ENCODE data around the gene LSMEM2.

LSMEM2 gene

GRCh38 chr3:50255251-50255615 is 23.7 kb upstream of the LSMEM2 start:
- peaks cover 12% of the 10 kb centered on the region for H3K79me2 ChIP-seq (ENCODE audit: control insufficient read depth, insufficient read depth, low read length)
- H2BK120ac ChIP-seq (ENCODE audit: low read depth, low read length): no peak overlapping the region
- no peak overlapping the region for H3K56ac ChIP-seq (ENCODE audit: low read length)
- H2AK5ac ChIP-seq (ENCODE audit: low read length): no peak overlapping the region
- no peak overlapping the region for H3K18ac ChIP-seq (ENCODE audit: low read length)
- no peak overlapping the region for H4K8ac ChIP-seq (ENCODE audit: low read depth, low read length)
- H3K9ac ChIP-seq (ENCODE audit: low read length): no peak overlapping the region
- H3K27ac ChIP-seq (ENCODE audit: low read depth, low read length): no peak overlapping the region
- no peak overlapping the region for H3K23ac ChIP-seq (ENCODE audit: low read length)
- WGBS (ENCODE audit: extremely low coverage, insufficient coverage, low lambda C conversion rate): no CpG with 5 or more reads among the region's 9 CpGs
- DNase-seq: no peak
- H2BK5ac ChIP-seq (ENCODE audit: low read length): no peak overlapping the region
- H3K4me2 ChIP-seq (ENCODE audit: low read length): no peak overlapping the region
- H3K36me3 ChIP-seq (ENCODE audit: control insufficient read depth, insufficient read depth, low read length): peaks cover 14% of the 10 kb centered on the region
- H3K79me1 ChIP-seq (ENCODE audit: low read length): peaks cover 20% of the 10 kb centered on the region
- H3K27me3 ChIP-seq (ENCODE audit: insufficient read depth, low read length, poor library complexity): no peaks in the 10 kb centered on the region
- H4K5ac ChIP-seq (ENCODE audit: low read length): no peak overlapping the region
- no peak overlapping the region for H2BK15ac ChIP-seq (replicated peaks; ENCODE audit: low read depth)
- H3K4ac ChIP-seq (ENCODE audit: low read depth, low read length): no peak overlapping the region
- no peak overlapping the region for H3K4me3 ChIP-seq (ENCODE audit: low read length)
- no peaks in the 10 kb centered on the region for H3K4me1 ChIP-seq (ENCODE audit: control insufficient read depth, low read depth, low read length)

DNA sequence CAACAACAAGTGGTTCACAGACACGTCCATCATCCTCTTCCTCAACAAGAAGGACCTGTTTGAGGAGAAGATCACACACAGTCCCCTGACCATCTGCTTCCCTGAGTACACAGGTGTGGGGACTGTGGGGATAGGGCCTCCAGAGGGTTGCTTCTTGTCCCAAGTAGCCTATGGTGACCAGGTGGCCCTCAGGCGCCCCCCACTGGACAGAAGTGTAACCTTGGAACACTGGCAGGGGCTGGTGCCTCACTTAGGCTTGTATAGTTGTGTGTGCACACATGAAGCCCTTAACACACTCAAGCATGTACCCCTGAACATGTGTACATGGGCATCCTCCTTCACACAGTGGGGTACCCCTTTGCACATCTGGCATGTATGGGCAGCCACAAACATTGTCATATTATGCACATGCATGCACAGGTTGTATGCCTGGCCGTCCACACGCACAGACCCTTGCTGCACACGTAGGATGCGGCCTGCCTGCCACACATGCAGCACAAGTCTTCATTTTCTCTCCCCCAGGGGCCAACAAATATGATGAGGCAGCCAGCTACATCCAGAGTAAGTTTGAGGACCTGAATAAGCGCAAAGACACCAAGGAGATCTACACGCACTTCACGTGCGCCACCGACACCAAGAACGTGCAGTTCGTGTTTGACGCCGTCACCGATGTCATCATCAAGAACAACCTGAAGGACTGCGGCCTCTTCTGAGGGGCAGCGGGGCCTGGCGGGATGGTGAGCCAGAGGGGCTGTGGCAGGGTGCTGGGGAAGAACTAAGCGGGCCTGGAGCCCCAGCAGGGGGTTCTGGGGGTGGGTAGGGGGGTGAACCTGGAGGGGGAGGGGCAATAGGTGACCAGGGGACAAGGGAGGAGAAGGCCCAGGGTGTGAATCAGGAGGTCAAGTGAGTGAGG is 21.7 kb upstream of the LSMEM2 start:
- H3K9ac ChIP-seq (ENCODE audit: low read length): no peak overlapping the region
- no peaks in the 10 kb centered on the region for H3K4me1 ChIP-seq (ENCODE audit: control insufficient read depth, low read depth, low read length)
- H2AK5ac ChIP-seq (ENCODE audit: low read length): no peak overlapping the region
- no peak overlapping the region for H3K4me3 ChIP-seq (ENCODE audit: low read length)
- H2BK5ac ChIP-seq (ENCODE audit: low read length): no peak overlapping the region
- H2BK15ac ChIP-seq (replicated peaks; ENCODE audit: low read depth): no peak overlapping the region
- H3K4ac ChIP-seq (ENCODE audit: low read depth, low read length): no peak overlapping the region
- H3K79me2 ChIP-seq (ENCODE audit: control insufficient read depth, insufficient read depth, low read length): no peaks in the 10 kb centered on the region
- peaks cover 5% of the 10 kb centered on the region for H3K79me1 ChIP-seq (ENCODE audit: low read length)
- no peak overlapping the region for H3K56ac ChIP-seq (ENCODE audit: low read length)
- no peak overlapping the region for H3K18ac ChIP-seq (ENCODE audit: low read length)
- no peak overlapping the region for H4K5ac ChIP-seq (ENCODE audit: low read length)
- H4K8ac ChIP-seq (ENCODE audit: low read depth, low read length): no peak overlapping the region
- no peak overlapping the region for H3K27ac ChIP-seq (ENCODE audit: low read depth, low read length)
- no peaks in the 10 kb centered on the region for H3K27me3 ChIP-seq (ENCODE audit: insufficient read depth, low read length, poor library complexity)
- H3K36me3 ChIP-seq (ENCODE audit: control insufficient read depth, insufficient read depth, low read length): peaks cover 11% of the 10 kb centered on the region
- DNase-seq: peak; percentile 76
- no peak overlapping the region for H2BK120ac ChIP-seq (ENCODE audit: low read depth, low read length)
- H3K23ac ChIP-seq (ENCODE audit: low read length): no peak overlapping the region
- no peak overlapping the region for H3K4me2 ChIP-seq (ENCODE audit: low read length)
- WGBS (ENCODE audit: extremely low coverage, insufficient coverage, low lambda C conversion rate): no CpG with 5 or more reads among the region's 20 CpGs

- no peak overlapping the region for H3K27ac ChIP-seq (ENCODE audit: low read depth, low read length)
- H2AK5ac ChIP-seq (ENCODE audit: low read length): no peak overlapping the region
- peaks cover 9% of the 10 kb centered on the region for H3K36me3 ChIP-seq (ENCODE audit: control insufficient read depth, insufficient read depth, low read length)
- H4K8ac ChIP-seq (ENCODE audit: low read depth, low read length): no peak overlapping the region
- no peak overlapping the region for H3K4ac ChIP-seq (ENCODE audit: low read depth, low read length)
- H3K79me2 ChIP-seq (ENCODE audit: control insufficient read depth, insufficient read depth, low read length): no peaks in the 10 kb centered on the region
- H4K5ac ChIP-seq (ENCODE audit: low read length): no peak overlapping the region
- DNase-seq: no peak
- H3K23ac ChIP-seq (ENCODE audit: low read length): no peak overlapping the region
- no peak overlapping the region for H3K4me3 ChIP-seq (ENCODE audit: low read length)
- H2BK15ac ChIP-seq (replicated peaks; ENCODE audit: low read depth): no peak overlapping the region
- no CpG with 5 or more reads among the region's 17 CpGs for WGBS (ENCODE audit: extremely low coverage, insufficient coverage, low lambda C conversion rate)
- H3K18ac ChIP-seq (ENCODE audit: low read length): no peak overlapping the region
- no peak overlapping the region for H2BK5ac ChIP-seq (ENCODE audit: low read length)
- H3K56ac ChIP-seq (ENCODE audit: low read length): no peak overlapping the region
- H3K9ac ChIP-seq (ENCODE audit: low read length): no peak overlapping the region
- peaks cover 4% of the 10 kb centered on the region for H3K79me1 ChIP-seq (ENCODE audit: low read length)
- no peaks in the 10 kb centered on the region for H3K4me1 ChIP-seq (ENCODE audit: control insufficient read depth, low read depth, low read length)
- no peaks in the 10 kb centered on the region for H3K27me3 ChIP-seq (ENCODE audit: insufficient read depth, low read length, poor library complexity)
- H2BK120ac ChIP-seq (ENCODE audit: low read depth, low read length): no peak overlapping the region
- no peak overlapping the region for H3K4me2 ChIP-seq (ENCODE audit: low read length)
These were observed 20.7 kb upstream of the LSMEM2 start for GRCh38 chr3:50258029-50258680.

DNA sequence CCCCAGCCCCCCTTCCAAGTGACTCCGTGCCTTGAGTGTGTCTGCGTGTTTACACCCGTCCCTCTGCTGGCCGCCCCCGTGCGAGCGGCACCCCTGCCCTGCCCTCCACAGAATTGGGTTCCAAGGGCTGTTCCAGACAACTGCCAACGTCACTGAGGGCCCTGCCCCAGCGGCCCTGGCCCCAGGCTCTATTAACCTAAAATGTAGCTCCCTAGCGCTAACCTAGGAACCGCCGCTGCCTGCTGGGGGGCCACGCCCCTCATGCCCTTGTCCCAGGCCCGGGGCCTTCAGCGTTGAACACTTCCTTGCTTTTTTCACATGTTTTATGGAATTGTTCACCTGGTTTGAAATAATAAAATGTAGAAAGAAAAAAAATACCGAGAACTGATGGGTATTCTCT is 19.9 kb upstream of the LSMEM2 start:
- no peak for DNase-seq
- peak overlapping the region; percentile 68 for H3K56ac ChIP-seq (ENCODE audit: low read length)
- H2AK5ac ChIP-seq (ENCODE audit: low read length): no peak overlapping the region
- no peak overlapping the region for H2BK5ac ChIP-seq (ENCODE audit: low read length)
- peaks cover 3% of the 10 kb centered on the region for H3K79me1 ChIP-seq (ENCODE audit: low read length)
- H3K4ac ChIP-seq (ENCODE audit: low read depth, low read length): no peak overlapping the region
- H3K27ac ChIP-seq (ENCODE audit: low read depth, low read length): no peak overlapping the region
- no peaks in the 10 kb centered on the region for H3K4me1 ChIP-seq (ENCODE audit: control insufficient read depth, low read depth, low read length)
- H3K23ac ChIP-seq (ENCODE audit: low read length): no peak overlapping the region
- H3K36me3 ChIP-seq (ENCODE audit: control insufficient read depth, insufficient read depth, low read length): peaks cover 9% of the 10 kb centered on the region
- WGBS (ENCODE audit: extremely low coverage, insufficient coverage, low lambda C conversion rate): no CpG with 5 or more reads among the region's 16 CpGs
- no peak overlapping the region for H3K4me2 ChIP-seq (ENCODE audit: low read length)
- no peak overlapping the region for H4K5ac ChIP-seq (ENCODE audit: low read length)
- no peak overlapping the region for H2BK120ac ChIP-seq (ENCODE audit: low read depth, low read length)
- H3K9ac ChIP-seq (ENCODE audit: low read length): no peak overlapping the region
- no peaks in the 10 kb centered on the region for H3K79me2 ChIP-seq (ENCODE audit: control insufficient read depth, insufficient read depth, low read length)
- no peak overlapping the region for H3K4me3 ChIP-seq (ENCODE audit: low read length)
- no peak overlapping the region for H3K18ac ChIP-seq (ENCODE audit: low read length)
- no peaks in the 10 kb centered on the region for H3K27me3 ChIP-seq (ENCODE audit: insufficient read depth, low read length, poor library complexity)
- no peak overlapping the region for H2BK15ac ChIP-seq (replicated peaks; ENCODE audit: low read depth)
- H4K8ac ChIP-seq (ENCODE audit: low read depth, low read length): no peak overlapping the region

- no peak overlapping the region for H3K18ac ChIP-seq (ENCODE audit: low read length)
- H3K4me3 ChIP-seq (ENCODE audit: low read length): no peak overlapping the region
These were observed 19.4 kb upstream of the LSMEM2 start for GRCh38 chr3:50259432-50260026.

More at GRCh38 chr3:50259432-50260026, 19.4 kb upstream of the LSMEM2 start:
- no CpG with 5 or more reads among the region's 18 CpGs for WGBS (ENCODE audit: extremely low coverage, insufficient coverage, low lambda C conversion rate)
- H3K27me3 ChIP-seq (ENCODE audit: insufficient read depth, low read length, poor library complexity): no peaks in the 10 kb centered on the region
- H3K9ac ChIP-seq (ENCODE audit: low read length): peak overlapping the region; percentile 53
- peak overlapping the region; percentile 68 for H3K56ac ChIP-seq (ENCODE audit: low read length)
- H3K27ac ChIP-seq (ENCODE audit: low read depth, low read length): peak overlapping the region; percentile 5
- H3K79me2 ChIP-seq (ENCODE audit: control insufficient read depth, insufficient read depth, low read length): no peaks in the 10 kb centered on the region
- no peak overlapping the region for H2BK15ac ChIP-seq (replicated peaks; ENCODE audit: low read depth)
- H2BK5ac ChIP-seq (ENCODE audit: low read length): no peak overlapping the region
- no peak overlapping the region for H2AK5ac ChIP-seq (ENCODE audit: low read length)
- no peak overlapping the region for H4K5ac ChIP-seq (ENCODE audit: low read length)
- H3K4me2 ChIP-seq (ENCODE audit: low read length): no peak overlapping the region
- H4K8ac ChIP-seq (ENCODE audit: low read depth, low read length): no peak overlapping the region
- no peak overlapping the region for H2BK120ac ChIP-seq (ENCODE audit: low read depth, low read length)
- peaks cover 9% of the 10 kb centered on the region for H3K36me3 ChIP-seq (ENCODE audit: control insufficient read depth, insufficient read depth, low read length)
- peaks cover 3% of the 10 kb centered on the region for H3K4me1 ChIP-seq (ENCODE audit: control insufficient read depth, low read depth, low read length)
- H3K79me1 ChIP-seq (ENCODE audit: low read length): peaks cover 2% of the 10 kb centered on the region
- no peak for DNase-seq
- H3K4ac ChIP-seq (ENCODE audit: low read depth, low read length): no peak overlapping the region
- H3K23ac ChIP-seq (ENCODE audit: low read length): no peak overlapping the region

Data from mesendoderm (in vitro differentiated cells).